Stimulated activated CD8-positive, alpha-beta memory T cell treated with anti-CD3 and anti-CD28 coated beads, Interleukin-2, amount 100 ng/mL, for 1 hour (primary cell): Measurements from ENCODE around the gene CCDC102B.
"Not testable (repeated sequence)": the region's sequence is repeated elsewhere in the genome, so short reads cannot be mapped to it uniquely, and the experiment has no call there.

Source experiments
- DNase-seq, 2 donors: peaks; one replicate each; pipeline ENCODE4 v3.0.0-alpha.2; 2020; ENCODE audit warnings: low read depth in 2 of 2

Gene CCDC102B

DNA sequence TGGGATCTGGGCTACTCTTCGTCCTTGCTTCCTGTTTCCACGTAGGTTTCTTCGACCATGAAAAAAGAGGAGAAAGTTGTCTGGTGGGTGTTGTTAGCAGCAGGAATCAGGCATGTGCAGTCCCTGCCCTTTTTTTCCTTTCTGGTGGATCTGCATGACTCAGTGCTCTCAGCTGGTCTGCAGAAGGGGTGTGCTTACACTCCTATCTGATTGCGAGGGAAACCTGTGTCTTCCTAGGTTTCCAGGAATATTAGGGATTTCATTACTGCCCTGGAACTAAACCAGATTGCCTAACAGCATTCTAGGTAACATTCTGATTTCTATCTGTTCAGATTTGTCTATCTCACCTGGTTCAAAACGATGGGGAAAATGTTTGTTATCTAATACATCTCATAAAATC lies 174.3 kb downstream of the CCDC102B start:
- DNase-seq, result no peak

DNA sequence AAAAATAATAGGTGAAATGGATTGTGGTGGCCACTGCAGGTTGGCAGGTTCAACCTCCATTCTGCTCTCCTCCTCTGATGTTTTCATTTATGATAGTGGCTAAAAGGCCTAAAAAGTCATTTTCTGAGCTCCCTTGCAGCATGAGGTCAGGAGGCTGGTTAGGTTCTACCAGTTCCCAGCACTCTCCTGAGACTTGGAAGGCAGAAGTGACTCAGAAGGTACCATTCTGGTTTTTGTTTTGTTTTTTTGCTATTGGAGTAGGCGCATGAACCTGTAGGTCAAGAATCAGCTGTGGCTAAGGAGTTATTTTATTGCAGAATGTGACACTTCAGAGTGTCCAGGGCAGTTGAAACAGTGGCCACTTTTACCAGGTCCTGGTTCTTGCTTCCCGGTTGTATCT lies 181.9 kb downstream of the CCDC102B start:
- DNase-seq, result no peak

DNA sequence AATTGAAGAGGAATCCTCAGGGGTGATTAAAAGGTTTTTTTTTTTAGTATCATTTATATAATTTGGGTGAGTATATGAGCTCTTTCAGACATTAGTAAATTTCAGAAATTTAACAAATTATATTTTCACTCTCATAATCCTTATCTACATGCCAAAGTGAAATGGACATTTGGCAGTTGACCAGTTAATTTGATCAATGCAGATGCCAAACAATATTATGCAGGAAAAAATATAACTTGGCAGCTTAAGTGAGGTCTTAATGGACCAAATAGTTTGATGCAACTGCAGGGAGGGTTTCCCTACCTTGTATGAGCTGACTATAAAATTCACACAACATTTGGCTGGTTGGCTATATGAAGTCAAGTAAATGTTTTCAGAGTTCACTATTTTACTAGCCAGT lies 185.2 kb downstream of the CCDC102B start:
- DNase-seq, result no peak

DNA sequence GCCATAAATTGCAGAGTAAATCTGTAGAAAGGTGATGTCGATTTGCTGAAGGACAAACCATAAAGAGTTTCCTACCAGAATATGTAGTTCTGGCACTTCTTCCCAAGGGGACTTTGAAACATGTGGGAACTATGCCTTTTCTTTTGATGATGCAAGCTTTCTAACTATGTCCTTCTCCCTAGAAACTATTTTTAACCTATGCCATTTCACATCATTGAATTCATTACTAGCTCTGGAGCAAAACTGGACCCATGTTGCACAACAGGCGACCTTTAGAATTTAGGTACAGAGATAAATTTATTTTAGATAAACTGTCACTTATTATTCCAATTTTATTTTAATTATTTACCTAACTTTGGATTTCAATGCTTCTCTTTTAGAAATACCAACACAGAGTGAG lies 186.5 kb downstream of the CCDC102B start:
- DNase-seq, result no peak

DNA sequence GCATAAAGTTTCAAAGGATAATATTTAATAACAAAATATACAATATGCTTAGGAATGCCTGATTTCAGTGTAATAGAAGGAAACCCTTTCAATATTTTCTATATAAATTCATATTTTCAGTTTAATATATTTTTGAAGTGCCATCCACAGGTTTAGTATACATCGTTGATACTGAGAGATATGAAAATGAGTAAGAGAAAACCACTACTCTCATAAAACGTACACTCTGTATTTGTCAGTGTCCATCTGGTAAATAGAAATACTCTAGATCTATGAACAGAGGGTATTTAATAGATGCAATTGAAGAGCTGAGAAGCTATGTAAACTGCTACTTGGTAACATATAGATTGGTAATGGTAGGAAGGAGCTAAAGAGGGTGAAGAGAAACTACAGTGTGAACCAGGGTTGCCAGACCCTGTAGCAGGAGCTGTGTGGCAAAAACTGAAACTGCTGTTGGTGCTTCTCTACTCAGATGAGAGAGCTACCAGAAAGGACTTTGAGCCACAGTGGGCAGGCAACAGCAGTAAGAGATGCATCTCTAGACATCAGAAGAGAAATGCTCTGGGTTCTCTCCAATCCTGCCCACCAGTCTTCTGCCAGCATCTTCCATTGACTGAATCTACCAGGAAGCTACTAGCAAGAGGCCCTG lies 187.4 kb downstream of the CCDC102B start:
- no peak for DNase-seq

DNA sequence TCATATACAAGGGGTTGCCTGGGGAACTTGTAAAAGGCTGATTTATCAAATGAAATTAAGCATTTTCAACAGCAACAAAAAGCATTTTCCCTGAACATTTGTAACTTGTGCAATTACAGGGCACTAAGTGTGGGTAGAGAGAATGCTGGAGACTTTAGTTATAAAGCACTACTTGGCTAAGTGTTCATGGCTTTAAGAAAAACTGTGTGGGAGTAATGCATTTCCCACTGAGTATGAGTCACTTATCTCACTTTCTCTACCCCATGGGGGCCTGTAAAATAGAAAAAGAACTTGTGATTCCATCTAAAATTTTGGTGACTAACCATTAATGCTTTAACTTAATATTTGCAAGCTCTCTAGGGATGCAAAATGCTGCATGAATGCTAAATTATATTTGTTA lies 193.4 kb downstream of the CCDC102B start:
- no peak for DNase-seq

DNA sequence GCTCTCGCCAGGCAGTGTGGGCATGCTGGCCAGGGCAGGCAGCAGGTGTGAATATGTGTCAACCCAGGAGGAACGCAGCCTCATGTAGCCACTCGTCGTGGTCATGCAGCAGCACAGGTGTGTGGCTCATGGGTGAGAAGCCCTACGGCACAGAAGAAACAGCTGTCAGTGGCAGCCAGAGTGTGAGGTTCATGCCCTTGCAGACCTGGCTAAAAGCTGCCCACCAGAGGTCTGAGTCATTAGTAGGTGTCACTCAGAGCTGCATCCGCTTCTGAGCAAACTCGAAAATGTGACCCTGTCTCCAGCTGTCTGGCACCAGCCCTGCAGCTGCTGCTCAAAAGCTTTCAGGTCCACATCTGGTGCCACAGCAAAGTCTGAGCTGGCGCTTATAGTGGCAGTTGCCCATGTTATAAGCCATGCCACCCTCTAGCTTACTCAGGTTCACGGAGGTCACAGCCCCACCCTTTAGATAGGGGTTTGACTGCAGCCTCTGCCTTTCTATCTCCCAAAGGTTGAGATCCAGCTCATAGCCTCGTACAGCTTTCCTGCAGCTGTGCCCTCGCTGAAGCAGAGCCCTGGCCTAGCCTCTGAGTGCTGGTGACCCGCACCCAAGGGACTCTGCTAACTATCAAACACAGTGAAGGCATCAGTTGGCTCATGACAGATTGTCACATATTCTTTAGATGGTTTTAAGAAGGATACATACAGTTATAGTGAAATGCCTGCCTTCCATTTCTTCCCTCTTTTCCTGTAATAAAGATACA lies 195.0 kb downstream of the CCDC102B start:
- no peak for DNase-seq

DNA sequence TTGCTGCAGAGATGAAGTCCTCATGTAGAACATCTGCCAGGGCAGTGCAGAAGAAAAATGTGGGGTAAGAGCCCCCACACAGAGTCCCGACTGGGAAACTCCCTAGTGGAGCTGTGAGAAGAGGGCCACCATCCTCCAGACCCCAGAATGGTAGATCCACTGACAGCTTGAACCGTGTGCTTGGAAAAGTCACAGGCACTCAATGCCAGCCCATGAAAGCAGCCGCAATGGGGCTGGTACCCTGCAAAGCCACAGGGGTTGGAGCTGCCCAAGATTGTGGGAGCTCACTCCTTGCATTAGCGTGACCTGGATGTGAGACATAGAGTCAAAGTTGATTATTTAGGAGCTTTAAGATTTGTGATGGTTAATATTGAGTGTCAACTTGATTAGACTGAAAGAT lies 197.8 kb downstream of the CCDC102B start:
- DNase-seq, result no peak

DNA sequence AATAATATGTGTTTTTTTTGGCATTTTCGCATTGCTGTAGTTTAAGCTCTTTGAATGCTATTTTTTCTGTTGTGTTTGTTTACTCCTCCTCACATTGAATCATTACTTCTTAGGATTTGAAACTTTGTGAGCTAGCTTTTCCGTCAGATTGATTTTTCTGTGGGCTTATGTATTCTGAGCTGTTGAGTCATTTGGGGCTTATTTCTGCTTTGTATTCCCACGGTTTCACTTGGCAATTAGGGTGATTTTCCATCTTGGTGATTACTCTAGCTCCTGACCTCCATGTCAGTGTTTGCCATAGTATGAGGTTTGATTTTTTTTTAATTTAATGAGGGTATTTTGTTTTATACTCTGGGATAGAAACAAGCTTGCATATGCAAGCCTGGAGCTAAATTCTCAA lies 200.0 kb downstream of the CCDC102B start:
- DNase-seq, result no peak

DNA sequence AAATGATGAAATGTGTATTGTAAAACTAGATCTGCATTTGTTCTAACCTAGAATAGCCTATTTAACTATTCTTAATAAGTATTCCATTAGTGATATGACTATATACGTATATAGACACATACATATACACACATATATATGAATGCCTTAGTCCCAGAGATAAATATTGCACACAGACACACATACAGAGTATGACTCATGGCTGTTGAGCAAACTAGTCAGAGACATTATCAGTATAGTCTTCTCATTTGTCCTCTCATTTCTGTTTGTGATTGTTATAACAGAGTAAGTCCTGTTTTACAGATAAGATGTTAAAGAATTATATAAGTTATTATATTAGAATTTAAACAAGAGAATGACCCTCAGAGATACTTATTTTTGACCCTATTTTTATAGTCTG lies 202.5 kb downstream of the CCDC102B start:
- no peak for DNase-seq

DNA sequence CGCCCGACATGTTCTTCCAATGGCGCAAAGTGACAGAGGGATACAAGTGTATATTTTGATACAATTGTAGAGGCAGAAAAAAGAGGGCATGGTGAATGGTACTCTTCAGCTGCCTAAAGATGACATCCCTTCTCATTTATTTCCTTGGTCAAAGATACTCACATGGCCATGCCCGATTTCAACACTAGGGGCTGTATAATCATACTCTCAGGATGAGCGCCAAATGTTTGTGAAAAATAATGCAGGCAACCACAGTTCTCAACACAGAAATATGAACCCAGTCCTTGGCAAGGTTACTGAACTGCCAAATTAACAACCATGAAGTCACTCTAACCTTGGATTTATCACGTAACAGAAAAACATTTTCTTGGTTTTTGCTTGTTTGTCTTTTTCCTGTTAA lies 204.4 kb downstream of the CCDC102B start:
- DNase-seq, result no peak

DNA sequence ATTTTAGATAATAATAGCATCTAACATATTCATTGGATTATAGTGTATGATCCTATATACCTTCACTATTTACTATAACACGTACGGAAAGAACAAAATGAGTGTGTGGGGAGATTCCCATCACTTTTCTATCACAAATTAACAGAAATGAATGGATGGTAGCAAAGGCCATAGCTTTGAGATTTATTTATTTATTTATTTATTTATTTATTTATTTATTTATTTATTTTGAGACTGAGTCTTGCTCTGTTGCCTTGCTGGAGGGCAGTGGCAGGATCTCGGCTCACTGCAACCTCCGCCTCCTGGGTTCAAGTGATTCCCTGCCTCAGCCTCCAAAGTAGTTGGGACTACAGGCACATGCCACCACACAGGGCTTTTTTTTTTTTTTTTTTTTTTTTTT lies 208.3 kb downstream of the CCDC102B start:
- not testable (repeated sequence) for DNase-seq

DNA sequence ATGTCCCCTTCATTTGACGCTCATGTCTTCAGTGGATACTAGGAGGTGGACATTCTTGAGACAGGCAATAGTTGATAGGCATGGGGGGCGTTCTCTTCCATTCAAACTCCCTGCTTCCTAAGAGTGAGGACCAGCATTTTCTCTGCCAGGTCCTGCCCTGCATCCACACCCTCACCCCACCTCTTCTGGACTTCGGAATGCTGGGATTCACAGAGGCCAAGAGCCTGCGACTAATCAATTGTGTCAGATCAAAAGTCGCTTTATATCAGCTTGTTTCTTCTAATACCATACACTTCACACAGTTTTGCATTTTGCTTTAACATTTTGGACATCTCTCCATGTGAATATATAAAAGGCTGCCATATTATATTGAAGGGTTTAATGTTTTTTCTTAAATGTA lies 210.7 kb downstream of the CCDC102B start:
- no peak for DNase-seq

DNA sequence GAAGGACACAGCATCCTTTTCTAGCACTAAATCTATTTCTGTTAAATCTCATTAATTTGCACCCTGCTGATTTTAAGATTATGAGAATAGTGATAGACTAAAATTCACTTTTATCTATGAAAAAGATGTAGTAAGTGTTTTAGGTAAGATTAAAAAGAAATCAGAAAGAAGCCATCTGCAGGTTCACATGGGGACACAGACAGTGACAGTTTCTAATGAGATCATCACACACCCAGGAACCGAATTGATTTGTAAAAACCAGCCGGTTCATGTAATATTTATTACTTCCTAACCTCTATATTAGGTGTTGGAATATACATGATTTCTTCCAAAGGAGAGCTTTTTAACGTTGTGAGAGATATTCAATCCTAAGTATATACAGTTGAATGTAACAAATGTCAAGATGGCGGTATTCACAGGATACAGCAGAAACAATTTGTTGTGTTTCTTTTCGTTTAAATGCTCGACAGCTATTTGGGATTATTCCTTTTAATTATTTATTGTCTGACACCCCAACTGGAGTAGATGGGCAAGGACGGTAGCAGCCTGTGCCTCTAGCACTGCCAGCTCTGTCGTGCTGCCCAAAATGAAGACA lies 223.4 kb downstream of the CCDC102B start:
- no peak for DNase-seq

DNA sequence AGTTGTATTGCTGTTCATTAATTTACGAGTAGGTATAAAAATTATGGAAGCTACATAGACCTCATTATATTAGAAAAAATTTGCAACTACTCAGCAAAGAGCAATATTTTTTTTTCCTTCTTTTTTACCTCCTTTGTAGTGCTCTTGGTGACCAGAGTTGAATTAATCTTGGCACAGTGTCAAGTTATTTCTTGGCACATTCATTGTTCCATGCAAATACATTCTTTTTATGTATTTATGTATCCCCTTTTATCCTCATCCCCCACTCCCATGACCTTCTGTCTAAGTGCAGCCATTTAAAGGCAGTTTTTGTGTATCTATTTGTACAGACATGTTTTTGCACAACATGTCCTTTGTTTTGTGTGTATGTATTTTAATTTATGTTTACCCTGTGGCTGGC lies 224.5 kb downstream of the CCDC102B start:
- DNase-seq, result no peak

DNA sequence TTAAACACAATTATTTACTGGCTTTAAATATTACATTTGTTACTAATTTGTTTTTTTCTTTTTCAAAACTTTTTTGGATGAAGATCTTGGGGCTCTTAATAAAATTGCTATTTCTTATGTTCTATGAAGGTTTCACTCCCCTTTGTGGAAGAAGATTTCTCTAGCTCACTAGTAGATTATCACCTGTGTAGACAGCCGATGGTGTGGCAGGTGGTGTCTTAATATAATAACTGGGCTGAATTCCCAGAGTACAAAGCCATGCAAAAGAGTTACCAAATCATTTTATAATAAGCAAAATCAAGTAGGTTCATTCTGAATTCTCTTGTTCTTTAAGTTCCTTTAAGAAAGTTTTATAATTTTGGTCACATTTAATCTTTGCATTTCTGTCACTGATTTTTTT lies 233.7 kb downstream of the CCDC102B start:
- DNase-seq, result no peak

DNA sequence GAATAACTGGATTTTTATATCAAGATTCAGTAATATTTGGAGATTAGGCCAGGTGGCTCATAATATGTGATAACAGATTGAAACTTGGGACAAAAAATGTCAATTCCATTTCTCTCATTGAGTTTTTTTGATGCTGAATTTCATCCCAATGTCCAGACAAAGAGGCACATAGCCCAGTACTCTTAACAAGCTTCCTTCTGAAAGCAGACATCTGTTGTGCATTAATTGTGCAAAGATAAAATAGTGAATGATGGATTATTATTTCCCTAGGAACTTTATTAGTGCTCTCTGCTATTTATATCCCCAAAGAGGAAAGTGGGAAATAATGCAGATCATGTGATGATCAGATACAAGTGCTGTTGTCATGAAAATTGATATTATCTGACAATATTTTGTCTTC lies 234.1 kb downstream of the CCDC102B start:
- DNase-seq, result no peak

DNA sequence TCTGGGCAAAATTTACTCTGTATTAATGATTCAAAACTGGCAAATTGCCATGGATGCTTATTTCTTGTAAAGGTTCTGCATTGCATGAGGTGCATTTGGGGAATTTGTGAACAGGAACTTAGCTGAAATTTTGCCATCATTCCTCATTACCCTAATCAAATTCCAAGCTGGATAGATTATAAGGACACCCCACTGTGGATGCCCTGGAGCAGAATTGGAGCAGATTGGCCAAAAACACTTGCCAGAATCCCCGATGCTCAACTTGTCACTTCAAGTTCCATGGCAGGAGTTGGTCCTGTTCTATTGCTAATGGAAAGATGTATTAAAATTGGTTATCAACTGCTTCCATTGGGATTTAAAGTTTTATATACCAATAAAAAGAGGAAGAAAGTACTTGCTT lies 237.9 kb downstream of the CCDC102B start:
- DNase-seq, result no peak

DNA sequence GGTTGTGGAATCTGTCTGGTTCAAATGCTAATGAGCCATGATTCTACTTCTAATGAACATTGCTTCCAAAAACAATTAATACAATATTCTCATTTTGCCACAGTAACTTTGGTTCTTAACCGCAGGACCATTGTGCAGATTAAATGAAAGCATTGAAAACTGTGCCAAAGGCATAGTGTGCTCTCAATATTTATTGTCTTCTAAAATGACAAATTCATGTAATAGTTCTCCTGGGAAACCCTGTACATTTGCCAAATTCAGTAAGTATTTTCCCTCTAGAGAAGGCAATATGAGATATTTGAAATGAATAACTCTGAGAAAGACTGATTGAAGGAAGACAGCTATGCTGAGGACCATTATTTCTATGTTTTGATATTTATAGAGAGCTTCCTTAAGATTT lies 246.3 kb downstream of the CCDC102B start:
- no peak for DNase-seq

DNA sequence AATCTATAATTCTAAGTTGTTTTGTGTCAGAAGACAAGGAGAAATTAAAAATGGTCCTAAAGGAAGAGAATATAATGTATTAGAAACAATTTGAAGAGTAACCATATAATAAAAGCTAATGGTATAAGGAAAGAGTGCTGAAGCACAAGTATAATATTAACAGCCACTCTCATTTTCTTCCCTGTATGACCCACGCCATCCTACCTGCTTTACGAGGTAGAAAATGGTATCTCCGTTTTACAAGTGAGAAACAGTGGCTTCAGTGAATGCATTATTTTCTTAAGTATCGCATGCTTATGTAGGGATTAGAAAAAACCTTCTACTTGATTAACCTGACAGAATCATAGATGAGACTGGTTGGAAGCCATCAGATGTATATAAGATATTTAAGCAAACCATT lies 266.2 kb downstream of the CCDC102B start:
- no peak for DNase-seq

DNA sequence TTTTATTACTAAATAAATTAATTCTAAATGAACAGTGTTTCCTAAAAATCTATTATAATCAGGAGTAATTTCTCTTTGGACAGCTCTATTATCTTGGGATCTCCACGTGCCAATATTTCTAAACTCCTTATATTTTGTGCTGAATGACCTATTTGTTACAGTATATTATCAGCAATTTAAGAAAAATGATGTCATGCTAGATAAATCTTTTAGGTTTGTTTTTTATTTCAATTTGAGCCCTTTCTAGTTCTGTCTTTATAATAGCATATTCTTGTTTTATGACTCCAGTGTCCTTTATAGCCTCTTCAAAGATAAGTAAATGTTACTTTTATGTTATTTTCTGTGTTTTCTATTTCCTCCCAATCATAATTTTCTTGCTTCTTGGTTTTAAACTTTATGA lies 269.2 kb downstream of the CCDC102B start:
- DNase-seq, result no peak

DNA sequence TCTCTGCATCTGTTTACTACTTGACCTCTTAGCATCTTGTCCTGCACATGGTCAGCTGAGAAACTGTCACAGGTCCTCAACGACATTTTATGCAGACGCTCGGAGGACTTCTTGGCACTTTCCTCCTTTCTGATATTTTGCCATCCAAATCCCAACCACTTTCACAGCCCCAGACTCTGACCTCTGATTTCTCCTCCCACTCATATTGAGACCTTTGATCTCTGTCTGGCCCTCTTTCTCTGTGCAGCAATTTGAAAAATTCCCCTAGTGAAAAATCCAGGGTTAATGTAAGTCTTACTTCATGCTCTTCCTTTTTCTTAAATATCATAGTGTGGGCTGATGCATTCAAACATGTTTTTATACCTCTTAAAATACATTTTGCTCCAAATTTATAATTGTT lies 273.8 kb downstream of the CCDC102B start:
- no peak for DNase-seq

DNA sequence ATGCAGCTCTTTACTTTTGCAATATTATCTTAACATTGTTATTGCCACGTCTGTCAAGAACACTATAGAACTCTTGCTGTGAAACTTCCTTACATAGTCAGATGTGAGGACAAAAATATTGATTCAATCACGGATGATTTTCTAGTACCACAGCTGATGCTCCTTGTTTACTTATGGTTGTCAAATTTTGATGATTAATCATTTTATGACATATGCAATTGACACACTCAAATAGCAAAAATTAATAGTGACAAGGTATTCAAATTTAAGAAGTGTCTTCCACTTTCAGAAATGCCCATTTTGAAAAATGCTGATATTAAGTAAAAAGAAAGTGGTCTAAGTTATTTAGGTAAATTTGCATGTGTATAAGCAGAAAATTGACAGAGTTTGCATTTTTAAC lies 284.0 kb downstream of the CCDC102B start:
- no peak for DNase-seq
